ENCODE results near the gene PARD3B.

PARD3B gene

DNA sequence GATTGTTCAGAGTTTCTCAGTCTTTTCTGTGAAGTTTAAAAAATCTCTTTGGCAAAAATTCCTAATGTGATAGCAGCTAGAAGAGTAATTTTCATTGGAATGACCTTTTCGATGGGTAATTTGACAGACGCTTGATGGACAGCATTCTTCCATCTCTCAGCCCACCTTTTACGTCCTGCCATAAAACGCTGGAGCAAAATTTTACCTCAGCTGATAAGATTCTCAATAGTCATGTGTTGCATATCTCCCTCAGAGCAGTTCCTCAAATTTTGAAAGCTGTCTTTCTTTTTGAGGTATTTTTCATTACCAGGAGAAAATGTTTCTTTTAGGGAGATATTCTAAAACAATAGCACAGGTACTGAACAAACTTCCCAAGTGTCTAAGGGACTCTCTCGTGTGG, 441.4 kb downstream of the PARD3B start:
- H3K9ac ChIP-seq (ENCODE audit: low read depth, low read length) = no peak overlapping the region
- ATAC-seq (ENCODE audit: insufficient read depth, low read depth) = no peak

DNA sequence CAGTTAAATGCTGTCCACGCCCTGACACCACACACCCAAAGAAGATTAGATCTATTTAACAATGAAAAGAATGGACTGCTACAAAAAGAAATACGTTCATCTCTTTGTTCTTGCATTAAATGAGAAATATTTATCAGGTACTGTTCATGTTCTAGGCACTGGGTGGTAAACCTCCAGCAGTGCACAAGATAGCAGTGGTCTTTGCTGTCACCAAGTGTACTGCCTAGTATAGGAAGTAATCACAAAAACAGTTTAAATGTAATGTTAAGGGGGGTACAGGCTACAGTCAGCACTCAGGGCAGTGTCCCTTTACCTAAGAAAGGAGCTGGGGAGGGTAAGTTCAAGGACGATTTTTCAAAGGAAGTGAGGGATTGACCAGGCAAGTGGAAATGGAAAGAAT, 443.6 kb downstream of the PARD3B start:
- no peaks in the 10 kb centered on the region for H4K20me1 ChIP-seq (ENCODE audit: insufficient read depth, low read length)
- ATAC-seq (ENCODE audit: insufficient read depth, low read depth) = no peak

More for the DNA sequence above, 441.4 kb downstream of the PARD3B start:
- Histone ChIP-seq H3K4me3 (ENCODE audit: low read depth in 1 of 2, low read length in 2 of 2) (no peak overlapping the region), H3K79me2 (ENCODE audit: insufficient read depth, low read length) (no peaks in the 10 kb centered on the region), H3K27me3 (ENCODE audit: insufficient read depth, low read length, poor library complexity) (no peaks in the 10 kb centered on the region), H3K36me3 (ENCODE audit: insufficient read depth, low read length) (no peaks in the 10 kb centered on the region), H4K20me1 (ENCODE audit: insufficient read depth, low read length) (no peaks in the 10 kb centered on the region), H3K4me2 (ENCODE audit: insufficient read depth, low read length) (no peak overlapping the region), H3K9me3 (ENCODE audit: insufficient read depth, low read length, severe bottlenecking) (no peaks in the 10 kb centered on the region), H3K27ac (ENCODE audit: low read length) (no peak overlapping the region), H2AFZ (ENCODE audit: low read depth, low read length) (no peak overlapping the region), H3K4me1 (ENCODE audit: insufficient read depth, low read length) (no peaks in the 10 kb centered on the region)
- no peak for DNase-seq
- no peak for TF ChIP-seq CTCF (IDR thresholded peaks at IDR 0.05; ENCODE audit: borderline replicate concordance, extremely low read depth, low read length, poor library complexity, severe bottlenecking)
- no peak for TF ChIP-seq EZH2 (IDR thresholded peaks at IDR 0.05; ENCODE audit: borderline replicate concordance, low read depth, low read length, severe bottlenecking)

DNA sequence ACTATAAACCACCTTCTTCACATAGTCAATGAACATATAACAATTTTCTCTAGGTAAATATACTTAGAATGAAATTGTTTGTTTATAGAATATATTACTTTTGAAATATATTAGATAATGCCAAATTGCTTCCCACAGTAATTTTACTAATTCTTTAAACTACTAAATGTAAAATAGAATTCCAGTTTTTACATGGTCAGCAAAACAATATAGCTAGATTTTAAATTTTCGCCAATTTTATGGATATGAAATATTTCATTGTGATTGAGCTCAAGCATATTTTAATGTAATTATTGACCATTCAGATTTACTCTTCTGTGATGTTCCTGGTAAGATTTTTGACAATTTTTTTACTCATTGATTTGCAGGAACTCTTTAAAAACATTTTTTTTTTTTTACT, 444.6 kb downstream of the PARD3B start:
- ATAC-seq (ENCODE audit: insufficient read depth, low read depth) = no peak
- no peaks in the 10 kb centered on the region for H3K79me2 ChIP-seq (ENCODE audit: insufficient read depth, low read length)
- no peak for TF ChIP-seq EZH2 (IDR thresholded peaks at IDR 0.05; ENCODE audit: borderline replicate concordance, low read depth, low read length, severe bottlenecking)
- no peak for TF ChIP-seq CTCF (IDR thresholded peaks at IDR 0.05; ENCODE audit: borderline replicate concordance, extremely low read depth, low read length, poor library complexity, severe bottlenecking)

More for the DNA sequence above, 443.6 kb downstream of the PARD3B start:
- DNase-seq = no peak
- Histone ChIP-seq H3K9ac (ENCODE audit: low read depth, low read length) (no peak overlapping the region), H3K36me3 (ENCODE audit: insufficient read depth, low read length) (no peaks in the 10 kb centered on the region), H3K4me2 (ENCODE audit: insufficient read depth, low read length) (no peak overlapping the region), H3K27ac (ENCODE audit: low read length) (no peak overlapping the region), H3K27me3 (ENCODE audit: insufficient read depth, low read length, poor library complexity) (no peaks in the 10 kb centered on the region), H3K4me3 (ENCODE audit: low read depth in 1 of 2, low read length in 2 of 2) (no peak overlapping the region), H3K79me2 (ENCODE audit: insufficient read depth, low read length) (no peaks in the 10 kb centered on the region), H3K4me1 (ENCODE audit: insufficient read depth, low read length) (no peaks in the 10 kb centered on the region), H2AFZ (ENCODE audit: low read depth, low read length) (no peak overlapping the region), H3K9me3 (ENCODE audit: insufficient read depth, low read length, severe bottlenecking) (no peaks in the 10 kb centered on the region)
- no peak for TF ChIP-seq EZH2 (IDR thresholded peaks at IDR 0.05; ENCODE audit: borderline replicate concordance, low read depth, low read length, severe bottlenecking)
- no peak for TF ChIP-seq CTCF (IDR thresholded peaks at IDR 0.05; ENCODE audit: borderline replicate concordance, extremely low read depth, low read length, poor library complexity, severe bottlenecking)

More for the DNA sequence above, 444.6 kb downstream of the PARD3B start:
- Histone ChIP-seq H3K27ac (ENCODE audit: low read length) (no peak overlapping the region), H3K27me3 (ENCODE audit: insufficient read depth, low read length, poor library complexity) (no peaks in the 10 kb centered on the region), H3K4me3 (ENCODE audit: low read depth in 1 of 2, low read length in 2 of 2) (no peak overlapping the region), H3K36me3 (ENCODE audit: insufficient read depth, low read length) (no peaks in the 10 kb centered on the region), H3K9me3 (ENCODE audit: insufficient read depth, low read length, severe bottlenecking) (no peaks in the 10 kb centered on the region), H3K9ac (ENCODE audit: low read depth, low read length) (no peak overlapping the region), H3K4me1 (ENCODE audit: insufficient read depth, low read length) (no peaks in the 10 kb centered on the region), H3K4me2 (ENCODE audit: insufficient read depth, low read length) (no peak overlapping the region), H2AFZ (ENCODE audit: low read depth, low read length) (no peak overlapping the region), H4K20me1 (ENCODE audit: insufficient read depth, low read length) (no peaks in the 10 kb centered on the region)
- DNase-seq = no peak

Measured in DND-41 (cell line).